ENCODE data around the gene CPOX.

The CPOX gene

GRCh38 chr3:98594628-98595324 is 1.4 kb upstream of the CPOX start:
- no peak for DNase-seq

DNA sequence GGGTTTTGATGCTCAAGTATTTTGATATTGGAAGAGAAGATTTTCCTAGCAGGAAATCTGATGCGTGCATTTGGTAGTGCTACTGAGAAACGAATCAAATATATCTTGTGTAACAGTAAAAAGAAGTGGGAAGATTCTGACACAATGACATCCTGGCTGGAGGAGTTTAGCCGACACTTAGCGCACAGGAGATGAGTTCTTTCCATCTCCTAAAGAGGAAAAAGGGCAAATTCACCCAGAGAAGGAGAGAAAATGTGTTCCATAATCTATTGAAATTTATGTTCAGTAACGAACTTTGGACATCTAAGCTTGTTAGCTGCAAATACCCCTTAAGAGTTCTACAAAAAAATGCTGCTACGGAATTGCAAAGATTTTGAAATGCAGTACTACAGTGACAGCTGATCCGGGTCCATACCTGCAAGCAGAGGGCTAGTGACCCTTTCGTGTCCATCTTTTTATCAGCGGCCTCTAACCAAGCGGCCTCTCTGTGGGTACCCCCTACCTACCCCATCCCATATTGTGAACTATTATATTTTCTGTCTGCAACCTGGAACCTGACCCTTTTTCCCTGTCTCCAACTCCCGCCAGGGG is 971 bp downstream of the CPOX start:
- DNase-seq, result no peak

DNA sequence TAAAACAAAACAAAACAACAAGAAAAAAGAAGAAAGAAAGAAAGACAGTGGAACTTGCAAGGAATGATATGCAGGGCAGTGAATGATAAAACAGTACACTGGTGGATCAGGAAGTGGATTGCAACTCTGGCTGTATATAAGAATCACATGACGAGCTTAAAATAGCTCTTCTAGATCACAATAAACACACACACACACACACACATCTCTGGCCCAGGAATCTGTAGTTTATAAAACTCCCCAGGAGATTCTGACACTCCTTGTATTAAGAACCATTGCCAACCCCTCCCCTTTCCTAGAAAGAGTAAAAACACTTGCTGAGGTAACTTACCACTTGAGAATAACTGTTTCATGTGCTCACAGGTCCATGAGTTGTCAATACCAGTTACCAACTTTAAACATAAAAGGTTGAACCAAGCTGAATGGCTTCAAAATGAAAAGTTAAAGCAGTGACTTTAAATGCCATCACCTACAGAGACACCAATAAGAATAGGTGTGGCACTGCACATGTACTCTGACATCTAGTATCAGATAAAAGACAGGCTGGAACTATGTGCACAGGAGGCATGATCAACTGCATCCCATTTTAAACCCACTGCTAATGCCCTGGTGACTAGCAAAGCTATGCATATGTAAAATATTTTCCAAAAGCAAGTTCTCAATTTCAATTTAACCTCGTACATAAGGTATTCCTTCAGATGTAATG is 3.9 kb downstream of the CPOX start:
- no peak for DNase-seq

- no peak for DNase-seq
Measured at GRCh38 chr3:98588065-98588464, 5.3 kb downstream of the CPOX start.

DNA sequence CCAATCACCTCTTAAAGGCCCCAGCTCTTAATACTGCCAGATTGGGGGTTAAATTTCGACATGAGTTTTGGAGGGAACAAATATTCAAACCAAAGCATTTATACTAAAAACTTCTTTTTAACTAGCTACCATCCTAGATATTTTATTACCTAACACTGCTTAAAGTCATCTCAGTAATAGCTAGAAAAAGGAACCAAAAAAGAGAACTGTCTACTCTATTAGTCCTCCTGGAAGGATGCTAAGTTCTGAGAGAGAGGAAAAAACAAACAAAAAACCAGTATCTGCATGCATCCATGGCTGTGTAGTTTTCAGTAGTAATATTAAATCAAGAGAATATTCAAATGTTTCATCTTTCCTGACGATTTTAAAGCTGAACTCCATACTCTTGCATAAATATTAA is 5.8 kb downstream of the CPOX start:
- no peak for DNase-seq

DNA sequence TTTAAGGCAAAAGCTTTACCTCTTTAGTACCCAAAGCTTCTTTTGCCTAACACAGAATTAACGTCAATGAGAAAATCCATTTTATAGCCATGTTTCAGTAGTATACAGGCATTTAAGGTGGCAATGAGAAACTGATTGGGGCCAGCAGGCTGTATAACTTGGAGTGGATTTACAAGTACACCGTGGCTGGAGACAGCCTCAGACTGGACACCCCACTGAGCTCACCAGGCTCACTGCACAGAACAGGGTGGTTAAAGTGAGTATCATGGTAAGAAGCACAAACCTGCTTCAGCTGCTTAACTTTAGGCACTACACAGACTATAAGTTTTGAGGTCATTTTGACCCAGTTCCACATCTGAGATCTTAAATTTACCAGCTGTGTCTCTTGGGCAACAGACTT is 8.9 kb downstream of the CPOX start:
- no peak for DNase-seq

DNA sequence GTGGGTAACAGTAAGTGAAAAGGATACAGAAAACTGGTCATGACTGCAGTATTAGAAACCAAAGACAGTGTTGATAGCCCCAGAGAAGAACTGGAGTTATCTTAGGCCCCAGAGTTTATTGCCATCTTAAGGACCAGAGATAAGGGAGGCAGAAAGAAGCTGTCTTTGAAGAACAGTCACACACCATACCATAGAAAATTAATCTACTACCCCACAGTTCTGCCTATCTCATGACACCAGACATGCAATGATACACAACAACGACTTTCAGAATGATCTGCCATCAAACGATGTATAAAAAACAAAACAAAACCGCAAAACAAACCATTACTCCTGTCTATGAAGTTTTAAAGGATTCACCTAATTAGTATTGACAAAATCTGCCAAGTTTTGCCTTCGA is 9.6 kb downstream of the CPOX start:
- no peak for DNase-seq

DNA sequence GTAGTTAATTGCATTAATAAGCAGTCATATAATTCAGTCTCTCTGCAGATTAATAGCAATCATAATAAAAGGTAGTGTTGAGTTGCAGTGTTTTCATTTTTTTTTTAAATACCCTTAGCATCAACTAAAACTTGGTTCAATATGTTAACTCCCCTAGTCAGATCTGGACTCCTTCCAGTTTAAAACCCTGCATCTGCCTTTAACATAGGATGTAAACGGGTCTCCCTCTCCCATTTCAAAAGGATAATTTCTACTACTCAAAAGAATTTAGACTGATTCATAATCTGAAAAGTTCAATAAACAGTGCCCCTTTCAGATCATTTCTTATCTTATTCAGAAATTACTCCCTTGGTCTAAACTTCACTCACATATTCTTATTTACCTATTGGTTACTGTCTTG is 11.4 kb downstream of the CPOX start:
- DNase-seq, result no peak

DNA sequence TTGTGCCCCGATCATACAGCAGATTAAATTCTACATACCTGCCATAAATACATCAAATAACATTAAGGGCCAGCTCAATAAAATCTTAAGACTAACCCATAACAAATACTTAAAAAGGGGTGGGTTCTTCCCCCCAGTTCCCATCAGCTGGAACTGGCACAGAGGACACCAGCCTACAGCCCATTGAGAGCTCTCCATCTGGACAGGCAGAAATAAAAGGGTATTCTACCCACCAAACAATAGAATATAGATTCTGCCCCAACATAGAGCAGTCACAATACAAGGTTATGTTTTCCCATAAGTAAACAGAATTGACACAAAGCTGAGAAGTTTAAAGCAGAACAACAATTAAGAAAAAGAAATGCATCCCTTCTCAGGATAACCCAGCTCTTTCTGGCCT is 11.9 kb downstream of the CPOX start:
- no peak for DNase-seq

- no peak for DNase-seq
Measured at GRCh38 chr3:98580401-98581386, 12.7 kb downstream of the CPOX start.

DNA sequence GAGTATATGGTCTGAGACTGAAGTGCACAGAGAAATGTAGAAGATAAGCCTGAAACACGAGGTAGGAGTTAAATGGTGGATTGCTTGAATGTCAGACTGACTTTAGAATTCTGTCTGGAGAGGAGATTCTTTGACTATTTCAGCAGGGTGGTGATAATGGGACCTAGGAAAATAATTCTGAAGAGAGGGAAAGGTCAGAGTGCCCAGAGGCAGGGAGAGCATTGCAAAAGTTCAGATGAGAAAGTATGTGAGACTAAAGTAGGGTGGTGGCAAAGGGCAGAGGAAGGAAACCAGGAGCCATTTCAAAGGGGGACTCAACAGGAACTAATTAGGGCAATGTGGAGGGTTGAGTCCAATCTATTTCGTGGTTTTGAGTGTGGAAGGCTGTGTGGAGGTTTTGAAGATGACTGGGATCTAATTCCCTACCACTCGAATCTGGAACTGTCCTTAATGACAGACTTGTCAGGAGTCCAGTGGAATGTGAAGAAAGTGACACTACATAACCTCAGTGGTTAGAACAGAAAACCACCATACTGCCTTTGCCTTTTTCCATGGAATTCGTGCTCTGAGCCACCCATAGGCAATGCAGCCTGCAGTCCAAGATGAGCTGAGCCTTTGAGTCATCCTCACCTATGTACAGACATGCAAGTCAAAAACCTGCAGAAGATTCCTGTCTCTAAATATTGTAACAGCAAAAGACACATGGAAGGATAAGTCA is 16.1 kb downstream of the CPOX start:
- DNase-seq, result no peak

GRCh38 chr3:98574132-98574531 is 19.3 kb downstream of the CPOX start:
- DNase-seq, result no peak

GRCh38 chr3:98573181-98573728 is 20.2 kb downstream of the CPOX start:
- DNase-seq, result no peak

GRCh38 chr3:98568402-98568801 is 25.0 kb downstream of the CPOX start:
- no peak for DNase-seq

DNA sequence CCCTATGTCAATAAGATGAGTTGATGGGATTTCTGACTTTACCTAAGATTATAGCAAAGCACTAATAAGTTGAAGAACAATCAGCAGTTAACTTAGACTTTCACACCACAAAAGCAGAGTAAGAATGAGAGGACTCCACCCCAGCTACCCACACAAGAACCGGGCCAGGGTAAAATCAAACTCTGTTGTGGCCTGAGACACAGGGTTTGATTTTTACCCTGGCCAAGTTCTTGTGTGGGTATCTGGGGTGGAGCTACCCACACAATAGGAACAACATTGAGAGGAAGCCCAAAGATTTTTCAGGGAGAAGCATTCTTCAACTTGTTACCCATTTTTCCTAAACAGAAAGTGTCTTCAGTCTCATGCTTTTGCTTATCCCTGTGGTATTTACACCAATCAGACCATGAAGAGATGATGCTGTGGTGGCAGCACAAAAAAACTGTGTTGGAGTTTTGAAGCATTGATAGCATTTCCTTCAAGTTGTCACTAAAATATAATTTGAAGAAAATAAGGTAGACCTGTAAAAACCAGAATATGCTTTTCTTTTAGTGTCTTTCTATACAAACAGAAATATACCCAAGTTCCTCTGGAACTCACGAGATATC is 25.6 kb downstream of the CPOX start:
- no peak for DNase-seq

- no peak for DNase-seq
Measured at GRCh38 chr3:98565843-98566242, 27.6 kb downstream of the CPOX start.

DNA sequence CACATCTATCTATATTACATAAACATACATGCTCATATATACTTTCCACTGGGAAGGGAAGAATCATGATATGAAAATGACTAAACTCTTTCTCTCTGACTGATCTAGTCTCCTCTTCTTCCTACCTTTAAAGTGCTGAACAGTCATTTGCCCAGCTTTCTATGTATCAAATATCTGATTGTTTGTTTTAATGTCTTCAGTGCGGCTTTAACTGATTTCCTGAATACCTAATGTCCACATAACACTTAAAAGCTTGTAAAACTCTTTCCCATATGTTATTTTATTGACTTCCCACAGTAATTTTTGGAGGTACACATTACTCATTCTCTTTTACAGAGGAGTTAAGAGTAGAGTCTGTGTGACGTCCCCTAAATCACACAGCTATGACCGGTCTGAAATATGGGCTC is 28.2 kb downstream of the CPOX start:
- no peak for DNase-seq

DNA sequence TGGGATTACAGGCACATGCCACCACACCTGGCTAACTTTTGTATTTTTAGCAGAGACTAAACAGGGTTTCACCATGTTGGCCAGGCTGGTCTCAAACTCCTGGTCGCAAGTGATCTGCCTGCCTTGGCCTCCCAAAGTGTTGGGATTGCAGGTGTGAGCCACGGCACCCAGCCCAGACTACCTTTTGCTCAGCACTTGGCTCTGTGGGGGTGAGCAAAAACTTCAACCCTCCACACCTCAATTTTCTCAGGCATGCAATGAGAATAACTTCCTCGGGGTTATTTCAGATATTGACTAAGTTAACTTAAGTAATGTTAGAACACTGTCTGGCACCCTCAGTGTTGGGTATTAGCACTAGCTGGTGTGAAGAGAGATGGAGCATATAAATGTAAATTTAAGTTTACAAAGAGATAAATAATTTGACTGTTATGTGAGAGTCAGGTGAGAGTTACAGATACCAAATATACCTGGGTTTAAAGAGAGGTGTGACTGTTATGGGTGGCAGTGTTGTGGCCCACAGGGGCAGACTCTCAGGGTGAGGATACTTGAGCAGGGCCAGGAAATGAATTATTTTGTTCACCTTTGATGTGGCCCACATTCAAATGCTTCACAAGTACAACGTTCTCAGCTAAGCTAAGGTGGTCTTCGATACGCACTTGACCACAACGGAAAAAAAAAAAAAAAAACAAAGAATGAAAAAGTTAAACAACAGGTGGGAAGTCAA is 29.0 kb downstream of the CPOX start:
- DNase-seq, result peak; percentile 15

DNA sequence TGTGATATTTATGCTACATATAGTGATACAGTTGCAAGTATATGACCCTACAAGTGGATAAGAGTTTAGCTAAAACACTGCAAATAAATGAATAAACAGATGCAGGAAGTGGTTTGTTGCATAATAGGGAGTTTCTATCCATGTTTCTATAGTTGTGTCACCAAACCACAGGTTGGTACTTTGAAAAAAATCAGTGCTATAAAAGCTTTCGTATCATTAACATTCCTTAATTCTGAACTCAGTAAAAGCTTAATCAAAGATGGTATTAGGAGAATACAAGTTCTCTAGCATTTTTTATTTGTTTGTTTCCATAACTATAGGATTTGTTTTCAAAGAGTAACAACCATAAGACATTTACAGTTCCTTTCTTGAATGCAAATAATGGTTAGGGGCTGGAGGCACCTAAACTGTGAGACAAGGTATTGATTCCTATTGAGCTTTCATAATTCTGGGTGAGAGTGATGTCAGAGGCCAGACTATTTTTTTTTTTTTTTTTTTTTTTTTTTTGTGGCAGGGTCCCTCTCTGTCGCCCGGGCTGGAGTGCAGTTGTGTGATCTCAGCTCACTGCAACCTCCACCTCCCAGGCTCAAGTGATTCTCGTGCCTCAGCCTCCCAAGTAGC is 29.6 kb downstream of the CPOX start:
- DNase-seq, result peak; percentile 33

DNA sequence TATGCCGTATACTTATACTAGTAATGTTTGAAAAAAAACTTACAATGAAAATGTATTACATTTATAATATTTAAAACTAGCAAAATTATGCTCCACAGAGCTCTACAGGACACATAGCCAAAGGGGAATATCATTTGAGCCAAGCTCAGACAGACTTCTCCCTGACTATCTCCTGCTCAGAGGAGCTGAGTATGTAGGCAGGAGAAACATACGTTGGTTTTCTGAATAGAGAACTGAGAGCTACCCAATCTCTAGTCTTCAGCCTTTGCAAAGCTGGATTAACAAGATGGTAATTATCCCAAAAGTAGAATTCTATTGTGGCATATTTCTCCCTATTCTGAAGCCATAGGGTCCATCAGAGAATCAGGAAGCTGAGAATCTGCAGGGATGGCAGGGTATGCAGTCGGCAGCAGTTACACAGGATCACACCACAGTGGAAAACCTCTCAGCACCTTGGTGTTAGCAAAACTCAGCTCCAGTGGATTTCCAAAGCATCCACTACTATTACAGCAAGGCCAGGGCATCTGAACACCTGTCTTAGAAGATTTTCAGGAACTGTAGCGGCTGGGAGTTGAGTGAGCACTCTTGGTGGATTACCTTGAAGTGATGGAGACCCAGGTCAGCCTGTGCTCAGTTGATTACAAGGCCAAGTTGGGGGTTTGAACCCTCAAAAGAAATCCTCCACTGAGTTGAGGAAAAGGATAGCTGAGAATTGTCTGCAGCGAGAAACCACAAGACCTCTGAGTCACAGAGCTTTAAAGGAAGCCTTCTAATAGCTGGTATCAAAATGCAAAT is 31.5 kb downstream of the CPOX start:
- DNase-seq, result no peak
